Stimulated activated CD4-positive, alpha-beta T cell treated with anti-CD3 and anti-CD28 coated beads, Interleukin-4, amount 100 ng/mL, for 1 hour (primary cell): Measurements from ENCODE around the gene SULF2.

Experiments
- DNase-seq: peaks from one replicate; pipeline ENCODE4 v3.0.0-alpha.2; 2020

The SULF2 gene

GRCh38 chr20:47706345-47706744 is 78.9 kb downstream of the SULF2 start:
- no peak for DNase-seq

- DNase-seq: no peak
These were observed 79.8 kb downstream of the SULF2 start for GRCh38 chr20:47705497-47705856.

GRCh38 chr20:47704746-47705496 is 80.4 kb downstream of the SULF2 start:
- no peak for DNase-seq

- no peak for DNase-seq
These were observed 81.5 kb downstream of the SULF2 start for GRCh38 chr20:47703748-47704147.

- no peak for DNase-seq
These were observed 83.7 kb downstream of the SULF2 start for GRCh38 chr20:47701612-47702011.

GRCh38 chr20:47700327-47700726 is 85.0 kb downstream of the SULF2 start:
- DNase-seq: no peak

GRCh38 chr20:47699818-47700217 is 85.5 kb downstream of the SULF2 start:
- no peak for DNase-seq

- DNase-seq: no peak
These were observed 87.1 kb downstream of the SULF2 start for GRCh38 chr20:47698142-47698541.

- no peak for DNase-seq
These were observed 88.4 kb downstream of the SULF2 start for GRCh38 chr20:47696856-47697255.

- no peak for DNase-seq
These were observed 91.1 kb downstream of the SULF2 start for GRCh38 chr20:47694021-47694818.

- DNase-seq: no peak
These were observed 93.7 kb downstream of the SULF2 start for GRCh38 chr20:47691625-47692024.

- DNase-seq: no peak
These were observed 95.5 kb downstream of the SULF2 start for GRCh38 chr20:47689731-47690130.

GRCh38 chr20:47688385-47689381 is 96.6 kb downstream of the SULF2 start:
- DNase-seq: no peak

GRCh38 chr20:47687095-47687987 is 97.9 kb downstream of the SULF2 start:
- DNase-seq: no peak

- no peak for DNase-seq
These were observed 98.7 kb downstream of the SULF2 start for GRCh38 chr20:47686545-47686944.

GRCh38 chr20:47684306-47685080 is 100.8 kb downstream of the SULF2 start:
- DNase-seq: no peak

- no peak for DNase-seq
These were observed 102.4 kb downstream of the SULF2 start for GRCh38 chr20:47682916-47683315.

- no peak for DNase-seq
These were observed 103.1 kb downstream of the SULF2 start for GRCh38 chr20:47682028-47682783.

- DNase-seq: no peak
These were observed 104.3 kb downstream of the SULF2 start for GRCh38 chr20:47680804-47681529.

GRCh38 chr20:47679462-47679861 is 105.8 kb downstream of the SULF2 start:
- DNase-seq: no peak
